GM19099 (cell line): ENCODE data around the gene BPIFB4.

Experiments
- POLR2A ChIP-seq: IDR thresholded peaks from 3 replicates; pipeline ENCODE4 v1.6.1; 2011; ENCODE audit warnings: low read depth; ENCODE audit not compliant: insufficient read length; ENCODE audit errors: extremely low read depth

Gene BPIFB4

GRCh38 chr20:33148040-33148439, 68.6 kb downstream of the BPIFB4 start:
- no peak for TF ChIP-seq POLR2A

- TF ChIP-seq POLR2A: no peak
These were observed 74.8 kb downstream of the BPIFB4 start for GRCh38 chr20:33154252-33154651.

- TF ChIP-seq POLR2A: no peak
These were observed 79.4 kb downstream of the BPIFB4 start for GRCh38 chr20:33158637-33159385.

GRCh38 chr20:33159713-33160112, 80.3 kb downstream of the BPIFB4 start:
- no peak for TF ChIP-seq POLR2A

- TF ChIP-seq POLR2A: no peak
These were observed 81.2 kb downstream of the BPIFB4 start for GRCh38 chr20:33160681-33161080.
